T-helper 9 cell (primary cell): ENCODE results near the gene CLDN15.

Experiments used
- DNase-seq: peaks from one replicate; pipeline ENCODE4 v3.0.0-alpha.2; 2020

CLDN15 gene

DNA sequence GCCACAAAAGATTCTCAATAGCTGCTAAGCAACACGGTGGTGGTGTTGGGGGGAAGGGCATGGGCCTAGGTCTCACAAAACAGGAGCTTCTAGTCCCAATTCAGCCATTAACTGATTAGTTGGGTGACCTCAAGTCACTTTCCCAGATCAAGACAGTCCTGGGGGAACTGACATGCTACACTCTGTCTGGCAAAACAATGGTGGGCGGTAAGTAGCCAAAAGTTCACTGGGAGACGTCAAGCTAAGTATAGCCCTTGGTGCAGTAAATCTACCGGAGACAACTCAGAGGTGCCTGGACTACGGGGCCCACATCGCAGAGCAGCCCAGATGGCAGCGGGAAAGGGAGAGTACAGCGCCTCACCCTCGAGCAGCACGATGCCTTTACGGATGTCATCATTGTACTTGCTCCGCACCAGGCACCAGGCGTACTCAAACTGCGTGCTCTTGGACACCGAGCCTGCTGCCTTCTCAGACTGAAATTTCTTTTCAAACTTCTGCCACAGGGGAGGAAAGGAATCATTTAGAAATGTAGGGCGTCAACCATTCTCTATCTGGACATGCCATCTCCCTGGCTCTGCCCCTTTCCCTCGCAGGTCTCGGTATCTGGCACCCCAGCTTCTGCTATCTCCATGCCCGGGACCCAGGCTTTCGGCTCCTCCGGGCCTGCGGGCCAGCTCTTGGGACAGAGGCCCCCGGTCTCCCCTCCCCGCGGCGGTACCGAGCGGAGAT, 6.2 kb upstream of the CLDN15 start:
- no peak for DNase-seq

DNA sequence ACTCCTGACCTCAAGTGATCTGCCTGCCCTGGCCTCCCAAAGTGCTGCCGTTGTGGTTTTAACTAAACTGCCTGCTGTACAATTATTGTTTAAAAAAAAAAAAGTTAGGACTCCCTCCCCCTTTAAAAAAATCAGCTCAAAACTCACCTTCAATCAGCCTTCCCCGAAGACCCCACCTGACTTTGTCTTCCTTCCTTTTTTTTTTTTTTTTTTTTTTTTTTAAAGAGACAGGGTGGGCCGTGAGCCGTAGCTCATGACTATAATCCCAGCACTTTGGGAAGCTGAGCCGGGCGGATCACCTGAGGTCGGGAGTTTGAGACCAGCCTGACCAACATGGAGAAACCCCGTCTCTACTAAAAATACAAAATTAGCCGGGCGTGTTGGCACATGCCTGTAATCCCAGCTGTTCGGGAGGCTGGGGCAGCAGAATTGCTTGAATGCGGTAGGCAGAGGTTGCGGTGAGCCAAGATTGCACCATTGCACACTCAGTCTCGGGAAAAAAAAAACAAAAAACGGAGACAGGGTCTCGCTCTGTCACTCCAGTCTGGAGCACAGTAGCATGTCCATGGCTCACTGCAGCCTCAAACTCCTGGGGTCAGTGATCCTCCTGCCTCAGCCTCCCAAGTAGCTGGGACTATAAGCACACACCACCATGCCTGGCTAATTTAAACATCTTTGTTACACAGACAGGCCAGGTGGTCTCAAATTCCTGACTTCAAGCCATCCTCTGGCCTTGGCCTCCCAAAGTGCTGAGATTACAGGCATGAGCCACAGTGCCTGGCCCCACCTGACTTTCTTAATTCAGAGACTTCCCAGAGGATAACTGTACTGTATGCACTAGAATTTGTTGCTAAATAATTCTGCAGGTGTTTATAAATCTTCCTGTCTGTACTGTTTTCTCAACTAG, 4.1 kb upstream of the CLDN15 start:
- no peak for DNase-seq

DNA sequence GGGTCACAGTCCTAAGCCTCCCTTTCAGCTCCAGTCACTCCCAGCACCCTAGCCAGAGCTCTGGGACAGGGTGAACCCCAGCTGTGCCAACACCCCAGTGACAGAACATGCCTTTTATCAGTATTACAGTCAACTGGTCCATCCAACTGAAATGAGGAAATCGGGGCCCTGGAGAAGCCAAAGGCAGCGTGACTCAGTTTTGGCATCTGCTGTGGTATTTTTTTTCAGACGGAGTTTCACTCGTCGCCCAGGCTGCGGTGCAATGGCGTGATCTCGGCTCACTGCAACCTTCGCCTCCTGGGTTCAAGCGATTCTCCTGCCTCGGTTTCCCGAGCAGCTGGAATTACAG, 3.4 kb upstream of the CLDN15 start:
- DNase-seq: no peak

DNA sequence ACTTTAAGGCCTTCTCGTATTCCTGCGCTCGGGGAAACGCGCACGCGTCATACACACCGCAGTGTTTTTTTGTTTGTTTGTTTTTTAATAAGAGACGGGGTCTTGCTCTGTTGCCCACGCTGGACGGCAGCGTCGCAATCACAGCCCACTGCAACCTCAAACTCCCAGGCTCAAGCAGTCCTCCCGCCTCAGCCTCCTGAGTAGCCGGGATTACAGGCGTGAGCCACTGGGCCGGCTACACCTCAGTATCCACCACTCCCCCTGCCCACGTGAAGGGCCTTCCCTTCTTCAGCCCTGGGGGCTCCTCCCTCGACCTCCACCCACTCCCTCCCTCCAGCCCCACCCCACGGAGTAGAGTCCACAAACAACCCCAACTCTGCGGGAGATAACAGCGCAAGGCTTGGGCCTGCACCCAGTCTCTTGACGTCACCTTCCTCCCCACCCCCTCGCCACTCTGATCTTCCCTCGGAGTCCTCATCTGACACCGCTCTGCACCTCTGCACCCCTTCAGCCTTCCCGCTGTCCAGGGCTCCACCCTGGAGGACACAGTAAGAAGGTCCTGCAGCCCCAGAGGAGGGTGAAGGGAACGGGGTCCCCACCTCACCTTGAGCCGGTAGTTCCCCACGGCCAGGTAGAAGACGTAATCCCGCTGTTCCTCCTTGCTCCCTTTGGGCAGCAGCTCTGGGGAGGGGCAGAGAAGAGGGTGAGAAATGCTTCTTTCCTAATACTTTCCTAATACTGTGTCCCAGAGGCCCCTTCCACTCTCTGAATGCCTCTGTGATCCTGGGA, 2.8 kb upstream of the CLDN15 start:
- no peak for DNase-seq

DNA sequence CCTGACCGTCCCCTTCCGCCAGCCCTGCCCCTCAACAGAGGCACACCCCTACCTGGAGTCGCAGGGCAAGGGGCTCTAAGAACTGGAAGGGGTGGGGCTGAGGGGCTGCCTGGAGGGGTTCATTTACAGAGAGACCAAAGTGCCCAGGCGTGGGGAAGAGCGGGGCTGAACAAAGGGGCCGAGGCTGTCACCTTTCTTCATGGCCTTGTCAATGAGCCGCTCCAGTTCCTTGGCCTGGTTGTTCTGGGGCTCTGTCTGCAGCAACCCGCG, 2.3 kb upstream of the CLDN15 start:
- no peak for DNase-seq

DNA sequence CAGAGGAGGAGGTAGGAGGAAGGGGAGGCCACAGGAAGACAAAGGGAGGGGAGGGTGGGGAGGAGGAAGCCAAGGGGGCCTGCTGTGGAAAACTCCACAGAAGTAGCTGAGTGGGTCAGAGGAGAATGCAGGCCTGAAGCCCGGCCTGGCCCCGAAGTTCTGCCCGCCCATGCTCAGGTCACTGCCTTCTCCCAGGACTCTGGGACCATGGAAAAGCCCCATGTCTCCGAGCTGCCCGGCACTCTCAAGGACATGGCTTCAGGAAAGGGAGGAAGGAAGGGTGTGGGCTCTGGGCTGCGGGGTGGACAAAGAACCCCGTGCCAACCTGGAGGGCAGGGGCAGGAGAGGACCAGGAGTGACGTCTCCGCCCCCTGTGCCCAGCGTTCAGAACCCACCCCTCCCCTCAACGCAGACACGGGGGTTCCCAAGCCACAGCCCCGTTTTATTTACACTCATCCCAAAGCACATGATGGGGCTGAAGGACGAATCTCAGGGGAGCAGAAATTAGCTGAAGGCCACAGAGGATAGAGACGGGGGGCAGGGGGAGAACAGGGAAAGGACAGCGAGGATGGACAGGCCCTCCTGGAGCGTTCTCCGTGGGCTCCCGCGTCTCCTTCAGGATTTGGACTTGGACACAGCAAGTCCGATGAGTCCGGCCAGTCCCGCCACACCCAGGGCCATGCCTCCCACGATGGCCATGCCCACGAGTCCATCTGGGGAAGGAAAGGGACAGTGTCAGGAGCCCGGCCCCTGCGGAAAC, 1.8 kb upstream of the CLDN15 start:
- no peak for DNase-seq

DNA sequence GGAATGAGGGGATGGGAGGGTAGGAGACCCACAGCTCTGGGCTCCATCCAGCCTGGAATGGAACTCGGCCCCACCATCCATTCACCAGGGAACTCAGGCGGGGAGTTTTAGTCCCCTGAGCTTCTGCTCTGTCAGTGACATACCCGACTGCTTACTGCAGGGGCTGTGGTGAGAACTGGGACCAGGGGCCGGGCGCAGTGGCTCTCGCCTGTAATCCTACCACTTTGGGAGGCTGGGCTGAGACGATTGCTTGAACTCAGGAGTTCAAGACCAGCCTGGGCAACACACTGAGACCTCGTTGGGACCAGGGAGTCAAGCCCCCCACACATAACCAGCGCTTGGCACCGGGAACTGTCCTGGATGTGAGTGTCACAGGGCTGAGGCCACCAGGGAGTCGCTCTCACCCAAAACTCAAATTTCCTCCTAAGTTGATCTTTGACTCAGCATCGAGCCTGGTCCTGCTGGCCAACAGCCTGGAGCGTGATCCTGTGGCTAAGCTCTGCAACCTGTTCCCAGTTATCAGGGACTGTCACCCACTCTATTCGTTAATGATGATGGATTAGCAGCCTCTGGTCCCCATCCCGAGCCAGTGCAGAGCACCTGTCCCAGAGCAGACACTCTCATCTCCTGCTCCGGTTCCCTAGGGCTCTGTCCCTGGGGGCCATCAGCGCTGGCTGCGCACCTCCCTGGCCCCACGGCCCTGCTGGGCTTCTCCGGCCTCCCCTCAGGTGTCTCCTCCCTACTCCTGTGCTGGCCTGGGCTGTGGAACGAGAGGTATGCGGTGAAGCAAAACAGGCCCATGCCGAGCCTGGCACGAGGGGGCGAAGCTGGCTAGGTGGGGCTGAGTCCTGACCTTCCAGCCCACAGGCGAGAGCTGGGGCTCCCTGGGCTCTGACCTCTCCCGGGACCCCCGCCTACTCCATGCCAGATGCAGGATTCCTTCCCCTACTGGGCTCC, 902 bp upstream of the CLDN15 start:
- DNase-seq: no peak

DNA sequence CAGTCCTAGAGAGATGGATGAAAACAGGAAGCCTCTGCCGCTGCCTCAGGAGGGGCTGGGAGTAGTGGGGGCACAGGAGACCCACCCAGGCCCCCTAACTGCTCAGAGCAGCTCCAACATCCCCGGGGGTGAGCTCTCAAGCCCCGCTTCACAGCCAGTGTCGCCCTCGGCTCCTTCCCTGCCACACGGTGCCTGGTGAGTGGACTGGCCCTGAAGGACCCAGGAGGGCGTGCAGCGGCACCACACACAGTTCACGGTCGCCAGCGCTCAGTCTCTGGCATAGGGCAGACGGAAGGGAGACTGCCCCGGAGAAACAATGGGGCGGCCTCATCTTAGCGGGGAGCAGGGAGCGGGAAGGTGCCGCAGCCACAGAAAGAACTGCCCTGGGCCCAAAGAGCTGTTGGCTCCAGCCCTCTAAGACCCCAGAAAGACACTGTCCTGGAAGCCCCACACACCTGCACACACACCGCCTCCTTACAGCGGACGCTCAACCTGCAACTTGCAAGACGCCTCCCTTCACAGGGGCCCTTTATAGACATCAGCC, 1.2 kb downstream of the CLDN15 start:
- no peak for DNase-seq

DNA sequence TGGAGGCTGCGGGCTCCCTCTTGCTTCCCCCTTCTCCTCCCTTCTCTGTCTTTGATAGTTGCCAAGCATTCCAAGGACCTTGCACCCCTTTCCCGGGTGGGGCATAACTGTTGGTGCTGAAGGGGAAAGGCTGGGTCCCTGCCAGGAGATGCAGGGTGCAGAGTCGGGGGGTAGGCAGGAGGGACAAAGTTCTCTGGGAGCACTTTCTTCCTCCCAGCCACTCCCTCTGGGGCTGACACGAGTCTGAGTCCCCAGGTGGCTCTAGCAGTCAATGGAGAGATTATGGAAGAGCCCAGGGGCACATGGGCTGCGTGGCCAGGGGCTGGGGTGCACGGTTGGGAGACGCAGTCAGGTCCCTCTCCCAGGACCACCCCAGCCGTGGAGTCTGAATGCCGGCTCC, 2.1 kb downstream of the CLDN15 start:
- DNase-seq: no peak

DNA sequence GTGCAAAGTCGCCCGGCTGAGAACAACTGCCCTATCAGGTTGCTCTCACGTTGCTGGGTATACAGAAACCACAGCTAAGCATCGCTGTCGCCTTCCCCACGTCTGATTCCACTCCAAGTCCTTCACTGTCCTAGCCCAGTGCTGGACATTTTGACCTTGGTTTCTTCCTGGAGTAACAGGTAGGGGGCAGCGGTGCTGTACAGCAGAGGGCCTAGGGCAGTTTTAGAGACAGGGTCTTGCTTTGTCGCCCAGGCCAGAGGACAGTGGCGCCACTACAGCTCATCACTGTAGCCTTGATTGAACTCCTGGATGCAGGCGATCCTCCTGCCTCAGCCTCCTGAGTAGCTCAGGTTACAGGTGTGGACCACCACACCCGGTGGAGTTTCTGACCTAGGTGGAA, 2.6 kb downstream of the CLDN15 start:
- no peak for DNase-seq

DNA sequence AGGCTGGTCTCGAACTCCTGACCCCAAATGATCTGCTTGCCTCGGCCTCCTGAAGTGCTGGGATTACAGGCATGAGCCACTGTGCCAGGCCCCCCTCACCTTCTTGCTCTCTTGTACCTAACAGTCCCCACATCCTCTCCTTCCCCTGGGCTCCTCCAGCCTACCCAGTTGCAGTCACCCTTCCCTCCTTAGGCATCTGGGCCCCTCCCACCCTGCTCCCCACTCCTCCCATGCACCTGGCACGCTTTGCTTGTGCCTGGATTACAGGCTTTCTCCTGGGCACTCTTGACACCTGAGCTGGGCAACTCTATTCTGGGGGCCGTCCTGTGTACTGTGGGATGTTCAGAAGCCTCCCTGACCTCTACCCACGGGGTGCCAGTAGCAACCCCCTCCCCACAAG, 3.0 kb downstream of the CLDN15 start:
- no peak for DNase-seq

DNA sequence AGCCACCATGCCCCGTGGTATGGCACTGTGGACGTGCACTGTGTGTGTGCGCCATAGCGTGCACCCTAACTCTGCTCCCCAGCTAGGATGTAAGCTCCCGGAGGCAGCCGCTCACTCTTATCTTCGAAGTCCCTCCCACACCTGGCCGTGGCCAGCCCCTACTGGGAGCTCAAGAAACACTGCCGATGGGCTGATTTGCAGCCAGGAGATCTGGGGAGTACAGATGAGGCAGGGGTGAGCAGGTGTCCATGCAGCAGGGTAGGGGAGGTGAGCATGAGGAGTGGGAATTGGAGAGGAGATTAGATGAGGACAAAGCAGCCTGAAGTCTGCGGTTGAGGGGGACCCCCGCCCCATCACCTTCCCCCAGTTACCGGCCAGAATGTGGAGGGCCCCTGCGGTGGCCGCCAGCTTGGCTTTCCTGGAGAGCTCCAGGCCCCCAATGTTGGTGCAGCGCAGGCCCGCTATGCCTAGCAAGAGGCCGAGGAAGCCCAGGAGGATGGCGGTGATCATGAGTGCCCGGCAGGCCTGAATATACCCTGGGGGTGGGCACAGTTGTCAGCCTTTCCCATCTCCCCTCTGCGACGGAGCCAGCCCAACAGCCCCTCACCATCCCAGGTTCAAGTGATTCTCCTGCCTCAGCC, 3.6 kb downstream of the CLDN15 start:
- DNase-seq: no peak

DNA sequence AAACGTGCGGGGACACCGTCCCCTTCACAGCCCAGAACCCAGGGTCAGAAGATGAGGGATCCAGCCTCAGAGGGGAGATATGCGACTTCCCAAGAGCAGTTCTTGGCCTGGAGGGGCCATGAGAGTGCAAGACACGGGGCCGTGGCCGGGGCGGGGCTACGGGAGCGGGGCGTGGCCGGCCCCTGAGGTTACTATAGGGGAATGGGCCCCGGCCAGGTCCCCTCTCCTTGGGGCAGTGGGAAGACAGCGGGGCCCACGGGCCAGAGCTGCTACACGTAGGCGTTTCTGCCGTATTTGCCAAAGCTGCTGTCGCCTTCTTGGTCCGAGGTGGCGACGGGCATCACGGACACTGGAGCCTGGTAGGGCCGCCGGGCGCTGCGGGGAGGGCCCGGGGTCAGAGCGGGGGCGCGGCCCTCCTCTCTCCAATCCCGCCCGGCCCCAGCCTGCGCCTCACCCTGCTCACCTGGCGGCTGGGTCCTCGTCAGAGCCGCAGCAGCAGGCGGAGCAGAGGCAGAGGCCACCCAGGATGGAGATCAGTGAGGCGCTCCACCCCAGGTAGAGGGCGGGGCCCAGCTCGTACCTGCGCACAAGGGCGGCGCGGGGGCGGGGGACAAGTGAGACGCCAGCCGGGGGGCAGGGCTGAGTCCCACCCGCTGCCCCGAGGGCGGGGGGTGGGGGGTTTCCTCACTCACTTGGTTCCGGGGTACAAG, 5.3 kb downstream of the CLDN15 start:
- DNase-seq: no peak

DNA sequence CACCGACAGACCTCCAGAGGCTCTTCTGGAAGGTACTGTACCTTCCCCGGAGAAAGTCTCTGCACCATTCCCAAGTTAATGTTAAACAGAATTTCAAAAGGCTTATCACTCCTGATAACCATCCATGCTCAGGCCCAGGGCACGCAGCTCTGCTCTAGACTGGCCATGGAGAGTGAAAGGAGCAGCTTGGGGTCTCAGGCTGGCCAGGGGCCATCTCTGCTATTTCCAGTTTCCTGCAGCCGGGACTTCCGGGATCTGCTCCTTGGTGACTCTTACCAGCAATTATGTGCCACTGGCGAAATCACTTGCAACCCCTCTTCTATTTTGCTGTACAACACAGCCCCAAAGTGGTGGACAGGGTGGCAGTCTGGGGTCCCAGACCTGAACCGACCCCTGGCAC, 6.0 kb downstream of the CLDN15 start:
- DNase-seq: no peak

DNA sequence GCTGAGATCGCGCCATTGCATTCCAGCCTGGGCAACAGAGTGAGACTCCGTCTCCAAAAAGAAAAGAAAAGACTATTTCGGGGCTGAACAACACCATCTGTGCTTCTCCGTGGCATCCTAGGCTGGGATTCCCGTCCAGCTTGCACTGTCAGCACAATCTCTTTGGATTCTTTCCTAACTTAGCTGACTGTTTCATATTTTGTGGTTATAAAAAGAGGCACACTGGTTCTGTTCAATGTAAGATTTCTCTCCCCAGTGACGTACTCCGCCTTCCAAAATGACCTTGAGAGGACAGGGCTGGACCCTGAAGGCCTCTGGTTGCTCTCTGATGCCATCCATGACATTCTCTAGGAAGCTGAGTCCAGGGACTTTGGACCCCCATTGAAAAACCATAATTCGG, 10.9 kb downstream of the CLDN15 start:
- DNase-seq: no peak

DNA sequence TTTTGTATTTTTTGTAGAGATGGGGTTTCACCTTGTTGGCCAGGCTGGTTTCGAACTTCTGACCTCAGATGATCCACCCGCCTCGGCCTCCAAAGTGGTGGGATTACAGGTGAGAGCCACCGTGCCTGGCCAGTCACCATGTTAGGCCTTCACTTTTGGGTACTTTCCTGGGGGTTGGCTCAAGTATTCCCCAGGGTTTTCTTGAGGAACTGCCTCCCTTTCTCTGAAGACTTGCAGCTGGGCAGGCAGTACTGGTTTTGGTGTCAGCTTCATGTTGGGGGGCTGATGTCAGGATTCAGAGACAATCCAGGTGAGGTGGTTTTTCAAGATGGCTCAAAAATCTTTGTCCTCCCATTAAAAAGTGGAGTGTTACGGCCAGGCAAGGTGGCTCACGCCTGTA, 12.0 kb downstream of the CLDN15 start:
- DNase-seq: no peak

DNA sequence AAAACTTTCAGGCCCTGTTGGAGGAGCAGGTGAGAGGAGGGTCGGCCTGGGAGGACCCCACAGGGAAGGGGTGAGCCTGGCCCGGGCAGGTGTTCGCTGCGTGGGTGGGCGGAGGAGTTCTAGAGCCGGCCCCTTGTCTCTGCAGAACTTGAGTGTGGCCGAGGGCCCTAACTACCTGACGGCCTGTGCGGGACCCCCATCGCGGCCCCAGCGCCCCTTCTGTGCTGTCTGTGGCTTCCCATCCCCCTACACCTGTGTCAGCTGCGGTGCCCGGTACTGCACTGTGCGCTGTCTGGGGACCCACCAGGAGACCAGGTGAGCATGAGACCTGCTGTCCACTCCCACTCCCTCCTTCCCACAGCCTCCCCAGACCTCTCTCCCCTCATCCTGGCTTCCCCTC, 14.1 kb downstream of the CLDN15 start:
- DNase-seq: no peak

DNA sequence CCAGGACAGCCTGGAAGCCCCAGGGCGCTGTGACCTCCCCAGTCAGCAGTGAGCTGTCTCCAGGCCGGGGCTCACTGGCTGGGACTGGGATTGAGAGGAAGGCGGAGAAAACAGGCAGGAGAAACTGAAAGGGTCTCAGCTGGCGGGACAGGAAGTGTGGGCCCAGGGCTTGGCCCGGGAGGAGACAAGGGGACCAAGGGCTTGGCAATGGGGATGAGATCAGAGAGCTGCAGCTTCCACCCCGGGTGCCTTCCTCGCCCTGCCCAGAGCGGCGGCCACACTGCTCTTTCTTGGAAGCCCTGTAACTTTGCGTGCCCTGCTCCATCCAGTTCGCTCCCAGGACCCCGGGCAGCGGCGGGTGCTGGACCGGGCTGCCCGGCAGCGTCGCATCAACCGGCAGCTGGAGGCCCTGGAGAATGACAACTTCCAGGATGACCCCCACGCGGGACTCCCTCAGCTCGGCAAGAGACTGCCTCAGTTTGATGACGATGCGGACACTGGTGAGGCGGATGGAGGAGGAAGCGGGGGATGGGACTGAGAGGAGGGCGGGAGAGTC, 15.2 kb downstream of the CLDN15 start:
- DNase-seq: no peak

DNA sequence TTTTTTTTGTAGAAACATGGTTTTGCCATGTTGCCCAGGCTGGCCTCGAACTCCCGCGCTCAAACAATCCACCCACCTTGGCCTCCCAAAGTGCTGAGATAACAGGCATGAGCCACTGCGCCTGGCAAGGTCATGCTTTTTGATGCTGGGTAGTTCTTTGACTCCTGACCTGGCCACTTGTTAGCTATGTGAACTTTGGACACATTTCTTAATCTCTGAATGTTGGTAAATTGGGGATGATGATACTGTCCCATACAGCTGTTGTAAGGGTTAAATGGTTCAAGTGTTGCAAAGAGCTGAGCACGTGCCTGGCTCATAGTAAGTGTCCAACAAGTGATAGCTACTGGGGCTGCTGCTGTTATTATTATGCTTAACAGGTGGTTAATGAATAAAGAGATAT, 17.3 kb downstream of the CLDN15 start:
- no peak for DNase-seq
